Pancreas (tissue), 10 donors: Measurements from ENCODE around the gene ADGRB2. TPM values are rescaled to one million over a fixed set of nuclear protein-coding genes. Genes with fewer than 3 reads are reported as not detected.

Experiments used
- ATAC-seq, 4 donors: fragments of 200-7000 bp; cut with Tn5 transposase; one replicate each; pipeline versions ENCODE4 v1.8.0 to v1.9.1; 2020; ENCODE audit warnings: mild to moderate bottlenecking in 4 of 4, moderate library complexity in 4 of 4
- DNase-seq, 6 donors: peaks; one replicate each; pipeline ENCODE4 v3.0.0-alpha.2; 2020
- FAIRE-seq: peaks from 2 replicates; lab custom pipeline; 2012; peaks lifted over from hg19 to GRCh38; lab: Jason Lieb, UNC
- H3K27ac ChIP-seq, 4 donors: fragments of 200-600 bp; sonication (generic); 1 replicate in 3 of 4; 2 replicates in 1 of 4; pipeline versions ENCODE4 v1.5.0 to v1.8.0; 2020
- H3K27me3 ChIP-seq, 4 donors: fragments of 200-600 bp; one replicate each; pipeline ENCODE4 v1.8.0; 2021
- H3K36me3 ChIP-seq, 3 donors: fragments of 200-600 bp; sonication (generic) in 1 of 3; one replicate each; pipeline versions ENCODE4 v1.5.0 to v1.8.0; 2020 to 2021
- H3K4me1 ChIP-seq, 3 donors: fragments of 200-600 bp; one replicate each; pipeline ENCODE4 v1.8.0; 2021
- H3K4me3 ChIP-seq, 4 donors: fragments of 200-600 bp; sonication (generic) in 2 of 4; one replicate each; pipeline versions ENCODE4 v1.5.0 to v1.8.0; 2020 to 2021
- H3K9me3 ChIP-seq, 4 donors: fragments of 200-600 bp; one replicate each; pipeline ENCODE4 v1.8.0; 2021
- WGBS, 2 donors: extraction: QIAGEN DNeasy Blood & Tissue Kit; methylation state at CpG; one replicate each; pipeline ENCODE4 v1.1.7; 2013; 5-methylcytosine and 5-hydroxymethylcytosine counted together
- intact Hi-C, 3 donors: fragments of 100-400 bp; cut with DNase I; formaldehyde crosslinking; loops; one replicate each; pipeline versions ENCODE4 v1.11.1 to v1.14.2; 2022
- polyA plus RNA-seq, 2 donors: library from polyadenylated mRNA; stranded (reverse); fragments of 200-250 nt; gene quantifications; one replicate each; pipeline ENCODE4 v1.2.3, GENCODE V29; 2013
- total RNA-seq, 6 donors: library from RNA; stranded (reverse); fragmentation: NEBNext Ultra II Directional in 4 of 6; extraction: Animal tissue kit (Norgen Biotek cat#: 25700) in 4 of 6; gene quantifications; one replicate each; pipeline versions ENCODE4 v1.2.1 to v1.2.4, GENCODE V29; 2021 to 2023
- TF ChIP-seq, protein P1 (sequence below), 4 donors: fragments of 200-600 bp; sonication (generic) in 3 of 4; IDR thresholded peaks; one replicate each; pipeline versions ENCODE4 v1.5.0 to v1.8.0; 2021; ENCODE audit warnings: antibody characterized with exemption in 4 of 4
- donor health status: healthy with polysubstance abuse.
- donor health status: DM: no; HTN: no; CAD: no; lungs with moderate emphysema.
- donor health status: DM: no; HTN: no; CAD: no.
- donor health status: control.
- donor health status: control.
- donor health status: Bipolar disorder and iron deficiency.
- donor health status: DM: yes; HTN: yes; CAD: no.
- donor health status: DM: no; HTN: no; CAD: no.
- donor health status: DM: no; HTN: no; CAD: no.
- donor health status: DM: yes; HTN: yes; CAD: no.

Gene ADGRB2
- total and polyA plus RNA-seq, 8 donors = 0.12 to 1.3 (median 0.43) TPM

DNA sequence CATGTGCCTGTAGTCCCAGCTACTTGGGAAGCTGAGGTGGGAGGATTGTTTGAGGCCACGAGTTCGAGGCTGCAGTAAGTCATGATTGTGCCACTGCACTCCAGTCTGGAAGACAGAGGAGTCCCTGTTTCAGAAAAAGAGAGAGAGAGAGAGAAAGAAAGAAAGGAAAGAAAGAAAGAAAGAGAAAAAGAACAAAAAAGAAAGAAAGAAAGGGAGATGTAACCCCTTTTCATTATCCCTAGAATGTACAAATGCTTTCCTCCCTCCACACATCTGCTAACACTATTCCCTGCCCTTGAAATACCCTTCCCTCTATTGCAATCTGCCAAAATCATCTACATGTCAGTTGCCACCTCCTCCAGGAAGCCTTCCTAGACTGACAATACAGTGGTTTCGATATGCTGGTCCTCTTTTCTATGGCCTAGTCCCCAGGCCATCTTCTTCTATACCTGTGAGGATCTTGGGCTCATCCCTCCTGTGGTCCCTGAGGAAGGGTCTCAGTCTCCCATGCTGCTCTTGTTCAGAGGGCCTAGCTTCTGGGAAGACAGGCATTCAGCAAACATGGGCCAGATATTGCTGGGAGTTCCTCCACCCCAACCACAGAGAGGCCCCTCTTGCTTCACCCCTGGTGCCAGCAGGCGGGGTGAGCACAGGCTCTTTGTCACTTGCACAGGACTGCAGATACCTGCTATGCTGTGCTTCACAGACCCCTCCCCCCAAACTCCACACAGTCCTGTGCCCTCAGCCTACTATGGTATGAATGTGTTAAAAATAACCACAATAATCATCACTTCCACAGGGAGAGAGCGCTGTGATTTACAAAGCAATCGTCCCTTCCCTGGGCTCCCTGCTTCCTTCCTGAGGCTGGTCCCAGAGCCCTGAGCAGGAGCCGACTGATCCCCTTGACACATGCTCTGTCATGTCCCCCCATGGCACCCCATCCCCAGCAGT lies 14.1 kb downstream of the ADGRB2 start:
- WGBS, 2 donors = 81 to 86% methylated on average over 7 of the region's 7 CpGs
- Histone ChIP-seq H3K27ac (no peak overlapping the region), H3K36me3 (no peaks in the 10 kb centered on the region), H3K9me3 (no peaks in the 10 kb centered on the region), H3K4me1 (peaks cover 0 to 7% (median 3%) of the 10 kb centered on the region in 3 donors), H3K27me3 (no peaks in the 10 kb centered on the region), H3K4me3 (no peak overlapping the region)
- TF ChIP-seq, protein P1, sequence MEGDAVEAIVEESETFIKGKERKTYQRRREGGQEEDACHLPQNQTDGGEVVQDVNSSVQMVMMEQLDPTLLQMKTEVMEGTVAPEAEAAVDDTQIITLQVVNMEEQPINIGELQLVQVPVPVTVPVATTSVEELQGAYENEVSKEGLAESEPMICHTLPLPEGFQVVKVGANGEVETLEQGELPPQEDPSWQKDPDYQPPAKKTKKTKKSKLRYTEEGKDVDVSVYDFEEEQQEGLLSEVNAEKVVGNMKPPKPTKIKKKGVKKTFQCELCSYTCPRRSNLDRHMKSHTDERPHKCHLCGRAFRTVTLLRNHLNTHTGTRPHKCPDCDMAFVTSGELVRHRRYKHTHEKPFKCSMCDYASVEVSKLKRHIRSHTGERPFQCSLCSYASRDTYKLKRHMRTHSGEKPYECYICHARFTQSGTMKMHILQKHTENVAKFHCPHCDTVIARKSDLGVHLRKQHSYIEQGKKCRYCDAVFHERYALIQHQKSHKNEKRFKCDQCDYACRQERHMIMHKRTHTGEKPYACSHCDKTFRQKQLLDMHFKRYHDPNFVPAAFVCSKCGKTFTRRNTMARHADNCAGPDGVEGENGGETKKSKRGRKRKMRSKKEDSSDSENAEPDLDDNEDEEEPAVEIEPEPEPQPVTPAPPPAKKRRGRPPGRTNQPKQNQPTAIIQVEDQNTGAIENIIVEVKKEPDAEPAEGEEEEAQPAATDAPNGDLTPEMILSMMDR (IDR thresholded peaks at IDR 0.05) = no peak
- intact Hi-C loops = loop anchor here in 1 of 3 donors (2.0 kb wide), 1 partner anchor 87 kb away; no protein-coding TSS in a partner anchor
- ATAC-seq (no peak), FAIRE-seq (no peak), DNase-seq (no peak)

GRCh38 chr1:31748365-31748764 lies 15.8 kb downstream of the ADGRB2 start:
- Histone ChIP-seq H3K27me3 (no peaks in the 10 kb centered on the region), H3K36me3 (no peaks in the 10 kb centered on the region), H3K4me3 (no peak overlapping the region), H3K27ac (no peak overlapping the region), H3K4me1 (peaks cover 0 to under 1% (median 0%) of the 10 kb centered on the region in 3 donors), H3K9me3 (no peaks in the 10 kb centered on the region)
- no peak for DNase-seq
- FAIRE-seq = no peak
- no peak for ATAC-seq
- WGBS, 2 donors = 55 to 60% methylated on average over 4 of the region's 4 CpGs
- intact Hi-C loops = loop anchor here in 1 of 3 donors (2.0 kb wide), 1 partner anchor 86 kb away; no protein-coding TSS in a partner anchor
- TF ChIP-seq, protein P1 (IDR thresholded peaks at IDR 0.05) = no peak

DNA sequence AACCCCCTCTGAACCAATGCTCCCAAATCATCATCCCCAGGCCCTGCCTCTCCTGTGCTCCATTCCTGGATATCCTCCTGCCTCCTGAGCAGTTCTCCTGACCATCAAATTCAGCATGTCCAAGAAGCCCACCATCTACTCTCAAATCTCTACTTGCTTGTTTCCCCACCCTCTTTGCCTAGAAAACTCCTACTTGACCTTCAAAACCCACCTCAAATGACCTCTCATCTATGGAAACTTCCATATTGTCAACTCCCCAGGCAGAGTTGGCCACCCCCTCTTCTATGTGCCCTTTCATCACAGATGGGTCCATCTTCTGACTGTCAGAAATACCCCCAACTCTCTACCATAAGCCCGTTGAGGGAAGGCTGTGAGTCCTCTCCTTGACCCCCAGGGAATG lies 16.8 kb downstream of the ADGRB2 start:
- 82 to 91% methylated on average over 1 of the region's 1 CpG for WGBS, 2 donors
- H3K27ac ChIP-seq = no peak overlapping the region
- TF ChIP-seq, protein P1 (IDR thresholded peaks at IDR 0.05) = no peak
- no peak for FAIRE-seq
- no peaks in the 10 kb centered on the region for H3K4me1 ChIP-seq
- H3K9me3 ChIP-seq = no peaks in the 10 kb centered on the region
- no peak overlapping the region for H3K4me3 ChIP-seq
- H3K27me3 ChIP-seq = no peaks in the 10 kb centered on the region
- no peaks in the 10 kb centered on the region for H3K36me3 ChIP-seq
- no peak for ATAC-seq
- DNase-seq = no peak
- intact Hi-C loops = no loop called here

DNA sequence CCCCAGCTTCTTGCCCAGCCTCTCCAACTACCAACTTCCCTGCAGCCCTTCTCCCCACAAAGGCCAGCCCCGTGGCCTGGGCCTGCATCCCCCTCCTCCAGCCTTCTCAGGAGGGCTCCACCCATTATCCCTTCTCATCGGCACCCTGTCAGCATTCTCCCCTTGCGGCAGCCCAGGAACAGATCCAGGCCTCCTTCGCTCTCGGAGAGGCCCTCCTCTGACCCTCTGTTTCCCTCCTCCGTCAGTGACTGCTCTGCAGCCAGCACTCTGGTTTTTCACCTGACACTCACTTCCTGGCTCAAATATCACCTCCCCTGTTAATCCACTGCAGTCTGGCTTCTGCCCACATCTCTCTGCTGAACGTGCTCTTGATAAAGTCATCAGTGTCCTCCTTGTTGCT lies 17.5 kb downstream of the ADGRB2 start:
- WGBS, 2 donors = 71 to 76% methylated on average over 7 of the region's 7 CpGs
- Histone ChIP-seq H3K4me1 (no peaks in the 10 kb centered on the region), H3K27ac (no peak overlapping the region), H3K4me3 (no peak overlapping the region), H3K9me3 (no peaks in the 10 kb centered on the region), H3K36me3 (no peaks in the 10 kb centered on the region), H3K27me3 (no peaks in the 10 kb centered on the region)
- no peak for ATAC-seq
- no peak for DNase-seq
- TF ChIP-seq, protein P1 (IDR thresholded peaks at IDR 0.05) = no peak
- intact Hi-C loops = no loop called here
- FAIRE-seq = no peak
